Measurements from ENCODE around the gene CES4A. TPM values are rescaled to one million over a fixed set of nuclear protein-coding genes. Genes with fewer than 3 reads are reported as not detected.
"Not testable (repeated sequence)": the region's sequence is repeated elsewhere in the genome, so short reads cannot be mapped to it uniquely, and the experiment has no call there.

Gene CES4A
- total RNA-seq, 4 donors from 2014 or later: 18.6 to 24.7 (median 21.2) TPM

DNA sequence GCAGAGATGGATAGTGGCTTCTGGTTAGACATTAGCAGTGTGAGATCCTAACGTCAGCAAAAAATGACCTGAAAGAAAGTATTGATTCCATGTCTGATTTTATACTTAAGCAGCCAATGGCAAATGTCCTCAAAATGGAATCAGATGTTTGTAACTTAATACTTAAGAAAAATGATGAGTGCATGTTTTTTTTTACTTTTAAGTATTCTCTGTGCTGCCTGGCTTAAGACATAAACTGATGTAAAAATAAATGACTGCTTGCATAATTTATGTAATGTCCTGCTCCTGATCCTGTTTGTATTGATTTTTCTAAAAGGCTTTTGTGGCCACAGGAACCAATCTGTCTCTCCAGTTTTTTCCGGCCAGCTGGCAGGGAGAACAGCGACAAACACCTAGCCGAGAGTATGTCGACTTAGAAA is 47.9 kb downstream of the CES4A start:
- no peaks in the 10 kb centered on the region for H3K27me3 ChIP-seq
- WGBS, 2 donors: 63 to 67% methylated on average over 5 of the region's 5 CpGs
- TF ChIP-seq EP300 (IDR thresholded peaks at IDR 0.05): no peak
- no peak for TF ChIP-seq POLR2A (IDR thresholded peaks at IDR 0.05)
- TF ChIP-seq, protein P1, sequence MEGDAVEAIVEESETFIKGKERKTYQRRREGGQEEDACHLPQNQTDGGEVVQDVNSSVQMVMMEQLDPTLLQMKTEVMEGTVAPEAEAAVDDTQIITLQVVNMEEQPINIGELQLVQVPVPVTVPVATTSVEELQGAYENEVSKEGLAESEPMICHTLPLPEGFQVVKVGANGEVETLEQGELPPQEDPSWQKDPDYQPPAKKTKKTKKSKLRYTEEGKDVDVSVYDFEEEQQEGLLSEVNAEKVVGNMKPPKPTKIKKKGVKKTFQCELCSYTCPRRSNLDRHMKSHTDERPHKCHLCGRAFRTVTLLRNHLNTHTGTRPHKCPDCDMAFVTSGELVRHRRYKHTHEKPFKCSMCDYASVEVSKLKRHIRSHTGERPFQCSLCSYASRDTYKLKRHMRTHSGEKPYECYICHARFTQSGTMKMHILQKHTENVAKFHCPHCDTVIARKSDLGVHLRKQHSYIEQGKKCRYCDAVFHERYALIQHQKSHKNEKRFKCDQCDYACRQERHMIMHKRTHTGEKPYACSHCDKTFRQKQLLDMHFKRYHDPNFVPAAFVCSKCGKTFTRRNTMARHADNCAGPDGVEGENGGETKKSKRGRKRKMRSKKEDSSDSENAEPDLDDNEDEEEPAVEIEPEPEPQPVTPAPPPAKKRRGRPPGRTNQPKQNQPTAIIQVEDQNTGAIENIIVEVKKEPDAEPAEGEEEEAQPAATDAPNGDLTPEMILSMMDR (IDR thresholded peaks at IDR 0.05): no peak
- H3K36me3 ChIP-seq: no peaks in the 10 kb centered on the region
- H3K4me3 ChIP-seq: no peak overlapping the region
- H3K4me1 ChIP-seq: peaks cover 0 to 67% (median 8%) of the 10 kb centered on the region in 4 donors
- H3K27ac ChIP-seq: no peak overlapping the region
- DNase-seq (ENCODE audit: low spot score in 2 of 2): no peak
- no peaks in the 10 kb centered on the region for H3K9me3 ChIP-seq

DNA sequence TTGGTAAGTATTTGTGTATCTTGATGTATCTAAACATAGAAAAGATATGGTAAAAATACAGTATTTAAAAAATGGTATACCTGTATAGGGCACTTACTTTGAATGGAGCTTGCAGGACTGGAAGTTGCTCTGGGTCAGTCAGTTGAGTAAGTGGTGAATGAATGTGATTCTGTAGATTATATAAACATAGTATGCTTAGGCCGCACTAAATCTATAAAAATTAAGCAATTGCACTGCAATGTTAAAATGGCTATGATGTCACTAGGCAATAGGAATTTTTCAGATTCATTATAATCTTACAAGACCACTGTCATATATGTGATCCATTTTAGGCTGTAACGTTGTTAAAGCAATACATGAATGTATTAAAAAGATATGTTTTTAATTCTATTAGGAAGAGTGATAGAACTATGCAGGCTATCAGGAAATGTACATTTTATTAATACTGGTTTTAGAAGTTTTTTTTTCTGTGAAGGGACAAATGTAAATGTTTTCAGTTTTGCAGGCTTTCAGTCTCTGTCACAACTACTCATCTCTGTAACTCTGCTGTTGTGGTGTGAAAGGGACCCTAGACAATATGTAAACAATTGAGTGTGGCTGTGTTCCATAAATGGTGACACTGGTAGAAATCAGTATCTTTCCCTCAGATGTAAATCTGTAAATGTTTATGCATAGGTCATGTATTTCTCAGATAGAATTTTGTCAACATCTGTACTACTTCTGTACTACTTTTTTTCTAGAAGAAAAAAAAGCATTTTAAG is 51.1 kb downstream of the CES4A start:
- H3K36me3 ChIP-seq: peaks cover 0 to 11% (median 0%) of the 10 kb centered on the region in 3 donors
- 79% methylated on average over 2 of the region's 2 CpGs for WGBS, 2 donors
- no peak for TF ChIP-seq EP300 (IDR thresholded peaks at IDR 0.05)
- TF ChIP-seq, protein P1 (IDR thresholded peaks at IDR 0.05): no peak
- no peak for TF ChIP-seq POLR2A (IDR thresholded peaks at IDR 0.05)
- H3K4me1 ChIP-seq: peaks cover 0 to 43% (median 5%) of the 10 kb centered on the region in 4 donors
- H3K9me3 ChIP-seq: no peaks in the 10 kb centered on the region
- no peaks in the 10 kb centered on the region for H3K27me3 ChIP-seq
- DNase-seq (ENCODE audit: low spot score in 2 of 2): no peak
- no peak overlapping the region for H3K4me3 ChIP-seq
- H3K27ac ChIP-seq: no peak overlapping the region

DNA sequence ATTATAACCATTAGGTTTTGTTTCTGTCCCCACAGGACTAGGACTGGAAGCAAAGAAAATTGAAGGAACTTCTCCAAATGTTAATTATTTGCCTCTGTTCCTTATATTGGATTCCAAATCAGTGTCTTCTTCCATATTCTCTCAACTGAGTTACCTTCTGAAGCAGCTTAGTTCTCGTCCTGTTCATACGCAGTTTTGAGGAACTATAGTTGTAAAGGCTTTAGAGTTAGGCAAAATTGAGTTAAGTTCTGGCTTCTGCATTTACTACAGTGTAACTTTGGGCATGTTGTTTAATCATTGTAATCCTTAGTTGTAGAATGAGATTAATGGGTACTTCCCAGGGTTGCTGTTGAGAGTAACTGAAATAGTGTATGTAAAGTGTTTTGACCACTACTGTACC is 51.8 kb downstream of the CES4A start:
- H3K27me3 ChIP-seq: no peaks in the 10 kb centered on the region
- H3K4me3 ChIP-seq: no peak overlapping the region
- peaks cover 0 to 11% (median 0%) of the 10 kb centered on the region in 3 donors for H3K36me3 ChIP-seq
- no peak for DNase-seq (ENCODE audit: low spot score in 2 of 2)
- no peaks in the 10 kb centered on the region for H3K9me3 ChIP-seq
- no peak for TF ChIP-seq EP300 (IDR thresholded peaks at IDR 0.05)
- no peak for TF ChIP-seq POLR2A (IDR thresholded peaks at IDR 0.05)
- TF ChIP-seq, protein P1 (IDR thresholded peaks at IDR 0.05): no peak
- no peak overlapping the region for H3K27ac ChIP-seq
- peaks cover 0 to 36% (median 5%) of the 10 kb centered on the region in 4 donors for H3K4me1 ChIP-seq
- WGBS, 2 donors: 65 to 68% methylated on average over 2 of the region's 2 CpGs

DNA sequence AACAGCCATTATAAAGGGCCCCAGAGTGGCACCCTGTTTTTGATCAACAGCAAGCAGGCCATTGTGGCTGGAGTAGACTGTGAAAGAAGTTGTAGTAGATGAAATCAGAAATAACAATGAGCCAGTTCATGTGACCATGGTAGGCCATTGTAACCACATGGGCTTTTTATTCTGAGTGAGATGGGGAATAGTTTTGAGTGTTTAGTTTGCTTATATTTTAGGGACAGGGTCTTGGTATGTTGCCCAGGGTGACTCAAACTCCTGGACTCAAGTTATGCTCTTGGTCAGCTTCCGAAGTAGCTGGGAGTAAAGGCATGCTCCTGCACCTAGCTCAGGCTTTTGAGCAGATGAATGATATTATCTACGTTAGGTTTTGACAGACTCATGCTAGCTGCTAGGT is 52.5 kb downstream of the CES4A start:
- TF ChIP-seq EP300 (IDR thresholded peaks at IDR 0.05): no peak
- TF ChIP-seq POLR2A (IDR thresholded peaks at IDR 0.05): no peak
- TF ChIP-seq, protein P1 (IDR thresholded peaks at IDR 0.05): no peak
- Histone ChIP-seq H3K4me3 (no peak overlapping the region), H3K27ac (no peak overlapping the region), H3K36me3 (peaks cover 0 to 11% (median 0%) of the 10 kb centered on the region in 3 donors), H3K27me3 (no peaks in the 10 kb centered on the region), H3K9me3 (no peaks in the 10 kb centered on the region), H3K4me1 (peaks cover 0 to 29% (median under 1%) of the 10 kb centered on the region in 4 donors)
- DNase-seq (ENCODE audit: low spot score in 2 of 2): no peak
- WGBS, 2 donors: 82 to 94% methylated on average over 2 of the region's 2 CpGs

DNA sequence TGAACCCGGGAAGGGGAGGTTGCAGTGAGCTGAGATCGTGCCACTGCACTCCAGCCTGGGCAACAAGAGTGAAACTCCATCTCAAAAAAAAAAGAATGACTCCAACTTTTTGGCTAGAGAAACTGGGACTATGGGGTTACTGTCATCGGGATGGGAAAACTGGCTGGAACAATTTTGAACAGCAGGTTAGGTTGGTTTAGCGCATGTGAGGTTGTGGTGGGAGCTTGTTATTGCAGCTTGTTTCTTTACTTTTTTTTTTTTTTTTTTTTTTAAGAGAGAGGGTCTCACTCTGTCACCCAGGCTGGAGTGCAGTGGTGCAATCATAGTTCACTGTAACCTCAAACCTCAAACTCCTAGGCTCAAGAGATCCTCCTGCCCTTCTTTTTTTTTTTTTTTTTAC is 53.1 kb downstream of the CES4A start:
- peaks cover 0 to 23% (median 0%) of the 10 kb centered on the region in 4 donors for H3K4me1 ChIP-seq
- not testable (repeated sequence) for DNase-seq (ENCODE audit: low spot score in 2 of 2); H3K4me3 ChIP-seq; H3K27me3 ChIP-seq; H3K9me3 ChIP-seq; H3K27ac ChIP-seq
- 95% methylated on average over 4 of the region's 4 CpGs for WGBS, 2 donors
- peaks cover 0 to 15% (median 0%) of the 10 kb centered on the region in 3 donors for H3K36me3 ChIP-seq

All from tibial nerve (tissue), 4 donors.